ENCODE data around the gene IFT22.
"Not testable (repeated sequence)": the region's sequence is repeated elsewhere in the genome, so short reads cannot be mapped to it uniquely, and the experiment has no call there.

- TF ChIP-seq CTCF (IDR thresholded peaks at IDR 0.05); SMC3 (IDR thresholded peaks at IDR 0.05); CEBPB (IDR thresholded peaks at IDR 0.05); FOSL2 (IDR thresholded peaks at IDR 0.05); FOSL2 (CRISPR knock-in tag; IDR thresholded peaks at IDR 0.05); EP300 (IDR thresholded peaks at IDR 0.05); ESRRA (IDR thresholded peaks at IDR 0.05; ENCODE audit: borderline replicate concordance, low read length); BHLHE40 (IDR thresholded peaks at IDR 0.05; ENCODE audit: low read depth, low read length): not testable (repeated sequence)
- TF ChIP-seq, protein P1, sequence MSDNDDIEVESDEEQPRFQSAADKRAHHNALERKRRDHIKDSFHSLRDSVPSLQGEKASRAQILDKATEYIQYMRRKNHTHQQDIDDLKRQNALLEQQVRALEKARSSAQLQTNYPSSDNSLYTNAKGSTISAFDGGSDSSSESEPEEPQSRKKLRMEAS (IDR thresholded peaks at IDR 0.05) = not testable (repeated sequence)
Measured at GRCh38 chr7:101293069-101294021, 28.3 kb downstream of the IFT22 start.

Data from A549 (cell line).